Uterus (tissue), 2 donors: ENCODE data around the gene ETDB.

Experiments
- CTCF ChIP-seq, 4 experiments: fragments of 200-600 bp in 2 of 4; fragments of 450-650 bp in 2 of 4; sonication (generic) in 2 of 4; IDR thresholded peaks; one replicate each; pipeline ENCODE4 v1.5.1; 2016 to 2019; ENCODE audit warnings: antibody characterized with exemption in 4 of 4, mild to moderate bottlenecking in 2 of 4, moderate library complexity in 1 of 4
- POLR2A ChIP-seq, 2 donors: fragments of 450-650 bp; IDR thresholded peaks; one replicate each; pipeline ENCODE4 v1.6.1; 2016; ENCODE audit warnings: antibody characterized with exemption in 2 of 2, mild to moderate bottlenecking in 1 of 2, moderate library complexity in 1 of 2

- TF ChIP-seq POLR2A (IDR thresholded peaks at IDR 0.05) (no peak), CTCF (IDR thresholded peaks at IDR 0.05) (no peak)
Measured at GRCh38 chrX:135087867-135088266, 32.5 kb downstream of the ETDB start.
